K562 (cell line): ENCODE data around the gene CCDC124. TPM values are rescaled to one million over a fixed set of nuclear protein-coding genes. Genes with fewer than 3 reads are reported as not detected.

Experiments used
- ATAC-seq: fragments of 200-7000 bp; cut with Tn5 transposase; 3 replicates; pipeline ENCODE4 v1.9.1; 2020; ENCODE audit warnings: moderate library complexity
- BruUV-seq: library from RNA; stranded (reverse); fragments of 400-500 nt; replicated peaks from 2 replicates; lab custom pipeline; 2021; lab: Mats Ljungman, UMichigan
- CTCF ChIA-PET: fragments of 300-600 bp; formaldehyde crosslinking; extraction: SDS; loops from one replicate; lab custom pipeline; 2021; ENCODE audit warnings: low intra/inter-chr PET ratio; lab: Yijun Ruan, JAX
- POLR2A ChIA-PET: fragments of 300-600, 350-650 bp; sonication (Branson Sonifier 250); formaldehyde crosslinking; extraction: SDS; loops from one replicate; lab custom pipeline; 2021; ENCODE audit warnings: antibody characterized with exemption, inconsistent platforms; lab: Yijun Ruan, JAX
- DNase-seq, 4 experiments: peaks; one replicate each; pipeline versions ENCODE4 v3.0.0 to v3.0.0-alpha.2; 2011 to 2018; ENCODE audit warnings: low spot score in 3 of 4, mixed read lengths in 3 of 4; ENCODE audit errors: extremely low read depth in 1 of 4
- FAIRE-seq: peaks from 2 replicates; lab custom pipeline; 2011; peaks lifted over from hg19 to GRCh38; lab: Jason Lieb, UNC
- H2AFZ ChIP-seq: 2 replicates; pipeline ENCODE4 v1.6.0; 2011; ENCODE audit warnings: low read depth, low read length, control low read depth, inconsistent platforms
- H3K27ac ChIP-seq: fragments of 200-600 bp; 3 replicates; pipeline ENCODE4 v1.8.0; 2011; ENCODE audit warnings: low read depth, mild to moderate bottlenecking, control low read depth, inconsistent platforms, low read length, moderate library complexity, mixed read lengths; ENCODE audit errors: extremely low read depth
- H3K27me3 ChIP-seq, 2 experiments: fragments of 300-600 bp in 1 of 2; 2 replicates in 1 of 2; 3 replicates in 1 of 2; pipeline versions ENCODE4 v1.6.0 to v1.8.0; 2011; ENCODE audit warnings: inconsistent platforms in 2 of 2, low read length in 2 of 2, mild to moderate bottlenecking in 1 of 2, mixed read lengths in 1 of 2, moderate library complexity in 1 of 2; ENCODE audit not compliant: control insufficient read depth in 2 of 2, insufficient read depth in 2 of 2
- H3K36me3 ChIP-seq: fragments of 300-600 bp; 3 replicates; pipeline ENCODE4 v1.8.0; 2011; ENCODE audit warnings: mild to moderate bottlenecking, low read length, inconsistent platforms; ENCODE audit not compliant: control insufficient read depth, insufficient read depth
- H3K4me1 ChIP-seq, 2 experiments: fragments of 200-600 bp in 1 of 2; replicated peaks in 1 of 2; 2 replicates in 1 of 2; 3 replicates in 1 of 2; pipeline versions ENCODE4 v1.5.1 to v1.8.0; 2011; ENCODE audit warnings: inconsistent platforms in 2 of 2, low read length in 2 of 2, mild to moderate bottlenecking in 1 of 2, mixed read lengths in 1 of 2, moderate library complexity in 1 of 2; ENCODE audit not compliant: control insufficient read depth in 2 of 2, insufficient read depth in 2 of 2
- H3K4me2 ChIP-seq: 2 replicates; pipeline ENCODE4 v1.6.1; 2011; ENCODE audit warnings: low read length, control low read depth, inconsistent platforms, mixed read lengths; ENCODE audit not compliant: insufficient read depth
- H3K4me3 ChIP-seq: fragments of 200-600 bp; sonication (generic), shearing (Covaris generic); 2 replicates; pipeline ENCODE4 v1.5.1; 2016; ENCODE audit warnings: control low read depth, inconsistent platforms
- H3K79me2 ChIP-seq: fragments of 200-600 bp; 3 replicates; pipeline ENCODE4 v1.8.0; 2011; ENCODE audit warnings: low read length, inconsistent platforms; ENCODE audit not compliant: control insufficient read depth, insufficient read depth
- H3K9ac ChIP-seq, 2 experiments: 2 replicates each; pipeline versions ENCODE4 v1.6.0 to v1.6.1; 2011; ENCODE audit warnings: low read depth in 2 of 2, low read length in 2 of 2, control low read depth in 1 of 2, inconsistent platforms in 1 of 2, mild to moderate bottlenecking in 1 of 2, mixed read lengths in 1 of 2; ENCODE audit not compliant: insufficient read depth in 1 of 2
- H3K9me1 ChIP-seq: one replicate; pipeline ENCODE4 v1.6.0; 2011; ENCODE audit warnings: inconsistent platforms, mild to moderate bottlenecking, low read length, moderate library complexity; ENCODE audit not compliant: control insufficient read depth, insufficient read depth
- H3K9me3 ChIP-seq: replicated peaks from 2 replicates; pipeline ENCODE4 v1.5.1; 2011; ENCODE audit warnings: low read depth, low read length, inconsistent platforms; ENCODE audit not compliant: control insufficient read depth, insufficient read depth
- H4K20me1 ChIP-seq: replicated peaks from 2 replicates; pipeline ENCODE4 v1.6.1; 2011; ENCODE audit warnings: low read length, inconsistent platforms, mixed read lengths; ENCODE audit not compliant: control insufficient read depth, insufficient read depth
- FOS ChIP-seq: IDR thresholded peaks from 3 replicates; pipeline ENCODE4 v1.6.1; 2011; ENCODE audit not compliant: insufficient read length; ENCODE audit errors: extremely low read depth
- NFYB ChIP-seq: IDR thresholded peaks from 2 replicates; pipeline ENCODE4 v1.6.1; 2011; ENCODE audit warnings: mild to moderate bottlenecking, moderate library complexity; ENCODE audit not compliant: insufficient read length; ENCODE audit errors: extremely low read depth
- TEAD1 ChIP-seq, 2 experiments: fragments of 450-650 bp in 1 of 2; sonication (generic) in 1 of 2; formaldehyde crosslinking; IDR thresholded peaks; 2 replicates each; pipeline versions ENCODE4 v1.4.0 to v1.8.0; 2020 to 2022; ENCODE audit warnings: mild to moderate bottlenecking in 2 of 2, missing genetic modification reagents in 1 of 2
- ZNF197 ChIP-seq: fragments of 200-800 bp; sonication (Bioruptor generic); IDR thresholded peaks from 2 replicates; pipeline ENCODE4 v1.6.1; 2016; ENCODE audit warnings: low read depth, missing genetic modification characterization, missing compliant biosample characterization
- WGBS: fragments of 100-300 bp; shearing (Covaris generic); methylation state at CpG from one replicate; pipeline ENCODE4 v1.1.6; 2016; ENCODE audit warnings: low coverage, mixed read lengths; ENCODE audit not compliant: insufficient coverage; ENCODE audit errors: missing lambda C conversion rate; 5-methylcytosine and 5-hydroxymethylcytosine counted together
- in situ Hi-C: fragments of 300-500 bp; cut with MboI; formaldehyde crosslinking; loops from 4 replicates; pipeline ENCODE4 v1.15.0; 2018; ENCODE audit warnings: inconsistent platforms, mixed read lengths
- intact Hi-C: fragments of 100-400 bp; cut with micrococcal nuclease; formaldehyde crosslinking; loops from 2 replicates; pipeline ENCODE4 v1.14.2; 2022
- polyA plus RNA-seq, 8 experiments: library from polyadenylated mRNA; depleted of rRNA in 4 of 8; stranded (reverse) in 5 of 8; unstranded in 3 of 8; fragments of >200 nt; fragmentation: Nextera tagmentation in 2 of 8; fragmentation: Illumina TruSeq in 1 of 8; extraction: Ambion mirVana in 2 of 8; extraction: Trizol in 1 of 8; gene quantifications; 2 replicates each; pipeline versions ENCODE4 v1.2.1 to v1.2.3, GENCODE V29; 2011 to 2014; ENCODE audit warnings: inconsistent platforms in 1 of 8, missing spikeins in 1 of 8
- total RNA-seq, 7 experiments: library from RNA; depleted of rRNA in 6 of 7; stranded (reverse); fragments of >200 nt in 6 of 7; fragmentation: Illumina TruSeq in 2 of 7; extraction: Trizol in 2 of 7; gene quantifications; 2 replicates each; pipeline versions ENCODE4 v1.2.1 to v1.2.3, GENCODE V29; 2011 to 2021; ENCODE audit warnings: low replicate concordance in 1 of 7
- TF ChIP-seq, protein P1 (sequence below): sonication (generic); formaldehyde crosslinking; IDR thresholded peaks from 2 replicates; pipeline ENCODE4 v1.8.0; 2022; ENCODE audit warnings: mild to moderate bottlenecking, missing genetic modification reagents
- TF ChIP-seq, protein P2 (sequence below): fragments of 450-650 bp; IDR thresholded peaks from 2 replicates; pipeline ENCODE4 v1.6.1; 2018; ENCODE audit not compliant: partially characterized antibody

The CCDC124 gene
- total and polyA plus RNA-seq, 9 of the 15 experiments (the other 6 are each of a cell fraction or from before 2014, with no cell fraction given) = 5.8 to 234 (median 40.1) TPM

DNA sequence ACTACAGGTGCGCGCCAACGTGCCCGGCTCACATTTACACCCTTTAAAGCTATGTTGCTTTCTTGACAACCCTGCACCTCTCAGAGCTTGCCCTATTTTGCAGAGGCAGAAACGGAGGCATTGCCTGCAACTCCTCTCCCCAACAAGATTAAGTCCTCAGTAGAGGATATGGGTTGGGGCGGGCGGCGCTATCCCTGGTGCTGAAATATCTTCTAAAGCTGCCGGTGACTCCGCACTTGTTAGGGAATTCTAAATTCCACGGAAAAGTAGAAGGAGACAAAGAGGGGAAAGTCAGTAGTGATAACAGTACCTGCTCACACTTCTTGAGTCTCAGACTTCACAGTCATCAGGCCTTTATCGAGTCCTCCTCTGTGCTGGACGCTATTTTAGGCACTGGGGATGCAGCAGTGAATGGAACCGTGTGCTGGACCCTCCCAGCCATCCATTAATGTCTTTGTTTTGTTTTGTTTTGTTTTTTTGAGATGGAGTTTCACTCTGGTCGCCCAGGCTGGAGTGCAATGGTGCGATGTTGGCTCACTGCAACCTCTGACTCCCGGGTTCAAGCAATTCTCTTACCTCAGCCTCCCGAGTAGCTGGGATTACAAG lies 43.1 kb upstream of the CCDC124 start (continued):
- 0 out of 4 replicates have a peak, but pooled peaks of 1 of the 2 experiments have one; percentile 31 for TF ChIP-seq TEAD1 (CRISPR knock-in tag; IDR thresholded peaks at IDR 0.05)
- TF ChIP-seq, protein P1, sequence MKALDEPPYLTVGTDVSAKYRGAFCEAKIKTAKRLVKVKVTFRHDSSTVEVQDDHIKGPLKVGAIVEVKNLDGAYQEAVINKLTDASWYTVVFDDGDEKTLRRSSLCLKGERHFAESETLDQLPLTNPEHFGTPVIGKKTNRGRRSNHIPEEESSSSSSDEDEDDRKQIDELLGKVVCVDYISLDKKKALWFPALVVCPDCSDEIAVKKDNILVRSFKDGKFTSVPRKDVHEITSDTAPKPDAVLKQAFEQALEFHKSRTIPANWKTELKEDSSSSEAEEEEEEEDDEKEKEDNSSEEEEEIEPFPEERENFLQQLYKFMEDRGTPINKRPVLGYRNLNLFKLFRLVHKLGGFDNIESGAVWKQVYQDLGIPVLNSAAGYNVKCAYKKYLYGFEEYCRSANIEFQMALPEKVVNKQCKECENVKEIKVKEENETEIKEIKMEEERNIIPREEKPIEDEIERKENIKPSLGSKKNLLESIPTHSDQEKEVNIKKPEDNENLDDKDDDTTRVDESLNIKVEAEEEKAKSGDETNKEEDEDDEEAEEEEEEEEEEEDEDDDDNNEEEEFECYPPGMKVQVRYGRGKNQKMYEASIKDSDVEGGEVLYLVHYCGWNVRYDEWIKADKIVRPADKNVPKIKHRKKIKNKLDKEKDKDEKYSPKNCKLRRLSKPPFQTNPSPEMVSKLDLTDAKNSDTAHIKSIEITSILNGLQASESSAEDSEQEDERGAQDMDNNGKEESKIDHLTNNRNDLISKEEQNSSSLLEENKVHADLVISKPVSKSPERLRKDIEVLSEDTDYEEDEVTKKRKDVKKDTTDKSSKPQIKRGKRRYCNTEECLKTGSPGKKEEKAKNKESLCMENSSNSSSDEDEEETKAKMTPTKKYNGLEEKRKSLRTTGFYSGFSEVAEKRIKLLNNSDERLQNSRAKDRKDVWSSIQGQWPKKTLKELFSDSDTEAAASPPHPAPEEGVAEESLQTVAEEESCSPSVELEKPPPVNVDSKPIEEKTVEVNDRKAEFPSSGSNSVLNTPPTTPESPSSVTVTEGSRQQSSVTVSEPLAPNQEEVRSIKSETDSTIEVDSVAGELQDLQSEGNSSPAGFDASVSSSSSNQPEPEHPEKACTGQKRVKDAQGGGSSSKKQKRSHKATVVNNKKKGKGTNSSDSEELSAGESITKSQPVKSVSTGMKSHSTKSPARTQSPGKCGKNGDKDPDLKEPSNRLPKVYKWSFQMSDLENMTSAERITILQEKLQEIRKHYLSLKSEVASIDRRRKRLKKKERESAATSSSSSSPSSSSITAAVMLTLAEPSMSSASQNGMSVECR = 0 out of 2 replicates have a peak, but pooled peaks have one; percentile 45
- peak; percentile 87; the same call in 1 of the 2 replicates for TF ChIP-seq ZNF197 (CRISPR knock-in tag)

DNA sequence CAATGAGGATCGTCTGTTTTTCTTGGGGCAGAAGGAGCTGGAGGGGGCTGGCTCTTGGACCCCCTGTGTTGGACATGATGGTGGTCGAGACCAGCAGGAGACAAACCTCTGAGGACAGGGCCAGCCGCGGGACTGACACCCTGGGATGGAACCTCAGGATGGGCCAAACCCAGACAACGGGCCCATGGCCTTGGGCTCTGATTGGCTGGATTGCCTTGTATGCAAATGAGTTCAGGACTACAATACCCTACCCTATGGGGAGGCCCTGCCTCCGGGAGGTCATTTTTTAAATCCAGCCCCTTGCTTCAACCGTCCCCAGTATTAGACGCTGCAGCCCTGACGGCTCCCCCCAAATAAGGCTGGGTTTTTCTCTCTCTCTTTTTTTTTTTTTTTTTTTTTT lies 39.0 kb upstream of the CCDC124 start:
- no peaks in the 10 kb centered on the region for H3K79me2 ChIP-seq
- BruUV-seq = no TSS peak
- H3K27me3 ChIP-seq = peaks cover 9 to 20% of the 10 kb centered on the region in 2 experiments
- no peaks in the 10 kb centered on the region for H3K36me3 ChIP-seq
- ChIA-PET POLR2A (no interaction called here), CTCF (no interaction called here)
- 7% methylated on average over 6 of the region's 9 CpGs for WGBS
- no peak overlapping the region for H3K27ac ChIP-seq
- H3K9ac ChIP-seq = no peak overlapping the region
- no peak overlapping the region for H3K4me3 ChIP-seq
- no peak for FAIRE-seq
- peak; percentile 51; the same call in 1 of the 3 replicates for ATAC-seq
- no peak overlapping the region for H3K4me2 ChIP-seq
- no peaks in the 10 kb centered on the region; a peak in 1 of 5 replicates for H3K4me1 ChIP-seq
- peak in 3 of 4 experiments; percentile 24 to 49 (median 37) for DNase-seq
- H3K9me3 ChIP-seq = no peaks in the 10 kb centered on the region
- intact Hi-C loops (no loop called here), in situ Hi-C loops (no loop called here)
- no peak overlapping the region for H2AFZ ChIP-seq
- TF ChIP-seq, protein P2, sequence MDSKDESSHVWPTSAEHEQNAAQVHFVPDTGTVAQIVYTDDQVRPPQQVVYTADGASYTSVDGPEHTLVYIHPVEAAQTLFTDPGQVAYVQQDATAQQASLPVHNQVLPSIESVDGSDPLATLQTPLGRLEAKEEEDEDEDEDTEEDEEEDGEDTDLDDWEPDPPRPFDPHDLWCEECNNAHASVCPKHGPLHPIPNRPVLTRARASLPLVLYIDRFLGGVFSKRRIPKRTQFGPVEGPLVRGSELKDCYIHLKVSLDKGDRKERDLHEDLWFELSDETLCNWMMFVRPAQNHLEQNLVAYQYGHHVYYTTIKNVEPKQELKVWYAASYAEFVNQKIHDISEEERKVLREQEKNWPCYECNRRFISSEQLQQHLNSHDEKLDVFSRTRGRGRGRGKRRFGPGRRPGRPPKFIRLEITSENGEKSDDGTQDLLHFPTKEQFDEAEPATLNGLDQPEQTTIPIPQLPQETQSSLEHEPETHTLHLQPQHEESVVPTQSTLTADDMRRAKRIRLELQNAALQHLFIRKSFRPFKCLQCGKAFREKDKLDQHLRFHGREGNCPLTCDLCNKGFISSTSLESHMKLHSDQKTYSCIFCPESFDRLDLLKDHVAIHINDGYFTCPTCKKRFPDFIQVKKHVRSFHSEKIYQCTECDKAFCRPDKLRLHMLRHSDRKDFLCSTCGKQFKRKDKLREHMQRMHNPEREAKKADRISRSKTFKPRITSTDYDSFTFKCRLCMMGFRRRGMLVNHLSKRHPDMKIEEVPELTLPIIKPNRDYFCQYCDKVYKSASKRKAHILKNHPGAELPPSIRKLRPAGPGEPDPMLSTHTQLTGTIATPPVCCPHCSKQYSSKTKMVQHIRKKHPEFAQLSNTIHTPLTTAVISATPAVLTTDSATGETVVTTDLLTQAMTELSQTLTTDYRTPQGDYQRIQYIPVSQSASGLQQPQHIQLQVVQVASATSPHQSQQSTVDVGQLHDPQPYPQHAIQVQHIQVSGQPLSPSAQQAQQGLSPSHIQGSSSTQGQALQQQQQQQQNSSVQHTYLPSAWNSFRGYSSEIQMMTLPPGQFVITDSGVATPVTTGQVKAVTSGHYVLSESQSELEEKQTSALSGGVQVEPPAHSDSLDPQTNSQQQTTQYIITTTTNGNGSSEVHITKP = peak; percentile 66
- TF ChIP-seq FOS (no peak), NFYB (peak; percentile 26)
- H4K20me1 ChIP-seq = no peaks in the 10 kb centered on the region
- no peaks in the 10 kb centered on the region for H3K9me1 ChIP-seq
